Measurements from ENCODE around the gene KLHL5.

Gene KLHL5

GRCh38 chr4:39024311-39024865 is 37.6 kb upstream of the KLHL5 start:
- TF ChIP-seq EZH2 (IDR thresholded peaks at IDR 0.05; ENCODE audit: borderline replicate concordance, low read depth, low read length, severe bottlenecking): no peak
- TF ChIP-seq, protein P1, sequence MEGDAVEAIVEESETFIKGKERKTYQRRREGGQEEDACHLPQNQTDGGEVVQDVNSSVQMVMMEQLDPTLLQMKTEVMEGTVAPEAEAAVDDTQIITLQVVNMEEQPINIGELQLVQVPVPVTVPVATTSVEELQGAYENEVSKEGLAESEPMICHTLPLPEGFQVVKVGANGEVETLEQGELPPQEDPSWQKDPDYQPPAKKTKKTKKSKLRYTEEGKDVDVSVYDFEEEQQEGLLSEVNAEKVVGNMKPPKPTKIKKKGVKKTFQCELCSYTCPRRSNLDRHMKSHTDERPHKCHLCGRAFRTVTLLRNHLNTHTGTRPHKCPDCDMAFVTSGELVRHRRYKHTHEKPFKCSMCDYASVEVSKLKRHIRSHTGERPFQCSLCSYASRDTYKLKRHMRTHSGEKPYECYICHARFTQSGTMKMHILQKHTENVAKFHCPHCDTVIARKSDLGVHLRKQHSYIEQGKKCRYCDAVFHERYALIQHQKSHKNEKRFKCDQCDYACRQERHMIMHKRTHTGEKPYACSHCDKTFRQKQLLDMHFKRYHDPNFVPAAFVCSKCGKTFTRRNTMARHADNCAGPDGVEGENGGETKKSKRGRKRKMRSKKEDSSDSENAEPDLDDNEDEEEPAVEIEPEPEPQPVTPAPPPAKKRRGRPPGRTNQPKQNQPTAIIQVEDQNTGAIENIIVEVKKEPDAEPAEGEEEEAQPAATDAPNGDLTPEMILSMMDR (IDR thresholded peaks at IDR 0.05; ENCODE audit: borderline replicate concordance, extremely low read depth, low read length, poor library complexity, severe bottlenecking): no peak
- H3K9me3 ChIP-seq (ENCODE audit: insufficient read depth, low read length, severe bottlenecking): no peaks in the 10 kb centered on the region
- no peaks in the 10 kb centered on the region for H3K79me2 ChIP-seq (ENCODE audit: insufficient read depth, low read length)
- no peak for DNase-seq
- peaks cover 19% of the 10 kb centered on the region for H3K4me1 ChIP-seq (ENCODE audit: insufficient read depth, low read length)
- H3K4me2 ChIP-seq (ENCODE audit: insufficient read depth, low read length): no peak overlapping the region
- no peaks in the 10 kb centered on the region for H3K36me3 ChIP-seq (ENCODE audit: insufficient read depth, low read length)
- H3K27me3 ChIP-seq (ENCODE audit: insufficient read depth, low read length, poor library complexity): no peaks in the 10 kb centered on the region
- H3K27ac ChIP-seq (ENCODE audit: low read length): no peak overlapping the region
- no peak overlapping the region for H3K9ac ChIP-seq (ENCODE audit: low read depth, low read length)
- H2AFZ ChIP-seq (ENCODE audit: low read depth, low read length): no peak overlapping the region
- ATAC-seq (ENCODE audit: insufficient read depth, low read depth): no peak
- H4K20me1 ChIP-seq (ENCODE audit: insufficient read depth, low read length): no peaks in the 10 kb centered on the region
- no peak overlapping the region for H3K4me3 ChIP-seq (ENCODE audit: low read depth in 1 of 2, low read length in 2 of 2)

DNA sequence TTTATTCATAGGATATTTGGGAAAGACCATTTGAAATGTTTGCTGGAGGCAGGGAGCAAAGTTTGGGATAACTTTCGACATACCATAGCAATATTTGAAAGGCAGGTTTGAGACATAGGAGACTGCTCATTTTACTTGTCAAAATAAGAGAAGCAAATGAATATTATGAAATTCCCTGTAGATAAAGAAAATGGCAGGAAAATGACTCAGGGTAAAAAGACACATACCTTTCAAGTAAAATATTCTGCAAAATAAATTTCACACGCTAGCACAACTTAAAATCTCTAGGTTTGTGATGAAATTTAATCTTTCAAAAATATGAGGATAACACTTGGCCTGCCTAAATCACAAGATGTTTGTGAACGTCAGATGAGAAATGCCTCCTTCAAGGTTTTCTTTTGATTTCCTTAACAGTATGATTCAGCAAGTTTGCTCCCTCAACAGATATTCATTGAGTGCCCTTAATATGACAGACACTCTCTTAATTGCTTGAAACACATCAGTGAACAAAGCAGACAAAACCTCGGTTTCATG is 36.4 kb upstream of the KLHL5 start:
- Histone ChIP-seq H3K9ac (ENCODE audit: low read depth, low read length) (no peak overlapping the region), H2AFZ (ENCODE audit: low read depth, low read length) (no peak overlapping the region), H3K36me3 (ENCODE audit: insufficient read depth, low read length) (no peaks in the 10 kb centered on the region), H4K20me1 (ENCODE audit: insufficient read depth, low read length) (no peaks in the 10 kb centered on the region), H3K27me3 (ENCODE audit: insufficient read depth, low read length, poor library complexity) (no peaks in the 10 kb centered on the region), H3K4me2 (ENCODE audit: insufficient read depth, low read length) (no peak overlapping the region), H3K4me3 (ENCODE audit: low read depth in 1 of 2, low read length in 2 of 2) (no peak overlapping the region), H3K79me2 (ENCODE audit: insufficient read depth, low read length) (peaks cover 3% of the 10 kb centered on the region), H3K4me1 (ENCODE audit: insufficient read depth, low read length) (peaks cover 28% of the 10 kb centered on the region), H3K27ac (ENCODE audit: low read length) (no peak overlapping the region), H3K9me3 (ENCODE audit: insufficient read depth, low read length, severe bottlenecking) (no peaks in the 10 kb centered on the region)
- TF ChIP-seq, protein P1 (IDR thresholded peaks at IDR 0.05; ENCODE audit: borderline replicate concordance, extremely low read depth, low read length, poor library complexity, severe bottlenecking): no peak
- no peak for TF ChIP-seq EZH2 (IDR thresholded peaks at IDR 0.05; ENCODE audit: borderline replicate concordance, low read depth, low read length, severe bottlenecking)
- ATAC-seq (ENCODE audit: insufficient read depth, low read depth) (no peak), DNase-seq (no peak)

DNA sequence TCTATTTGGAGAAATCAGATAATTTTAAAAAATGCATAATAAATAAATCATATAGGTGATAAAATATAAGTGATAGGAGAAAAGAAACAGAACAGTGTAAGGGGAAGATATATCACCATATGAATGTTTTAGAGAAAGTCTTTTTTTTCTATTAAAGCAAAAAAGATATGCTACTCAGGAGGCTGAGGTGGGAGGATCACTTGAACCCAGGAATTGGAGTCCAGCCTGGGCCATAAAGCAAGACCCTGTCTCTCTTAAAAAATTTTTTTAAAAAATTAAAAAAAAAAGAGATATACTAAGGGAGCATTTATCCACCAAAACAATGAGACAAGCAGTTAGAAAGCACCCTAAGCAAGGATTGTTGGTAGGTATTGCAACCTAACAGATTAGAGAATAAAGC is 35.9 kb upstream of the KLHL5 start:
- no peak overlapping the region for H2AFZ ChIP-seq (ENCODE audit: low read depth, low read length)
- peaks cover 7% of the 10 kb centered on the region for H3K79me2 ChIP-seq (ENCODE audit: insufficient read depth, low read length)
- no peak overlapping the region for H3K9ac ChIP-seq (ENCODE audit: low read depth, low read length)
- H3K4me2 ChIP-seq (ENCODE audit: insufficient read depth, low read length): no peak overlapping the region
- no peak for DNase-seq
- TF ChIP-seq EZH2 (IDR thresholded peaks at IDR 0.05; ENCODE audit: borderline replicate concordance, low read depth, low read length, severe bottlenecking): no peak
- TF ChIP-seq, protein P1 (IDR thresholded peaks at IDR 0.05; ENCODE audit: borderline replicate concordance, extremely low read depth, low read length, poor library complexity, severe bottlenecking): no peak
- H3K4me3 ChIP-seq (ENCODE audit: low read depth in 1 of 2, low read length in 2 of 2): no peak overlapping the region
- no peak for ATAC-seq (ENCODE audit: insufficient read depth, low read depth)
- H3K9me3 ChIP-seq (ENCODE audit: insufficient read depth, low read length, severe bottlenecking): no peaks in the 10 kb centered on the region
- peaks cover 33% of the 10 kb centered on the region for H3K4me1 ChIP-seq (ENCODE audit: insufficient read depth, low read length)
- no peaks in the 10 kb centered on the region for H3K36me3 ChIP-seq (ENCODE audit: insufficient read depth, low read length)
- H3K27me3 ChIP-seq (ENCODE audit: insufficient read depth, low read length, poor library complexity): no peaks in the 10 kb centered on the region
- H4K20me1 ChIP-seq (ENCODE audit: insufficient read depth, low read length): no peaks in the 10 kb centered on the region
- no peak overlapping the region for H3K27ac ChIP-seq (ENCODE audit: low read length)

Measured in DND-41 (cell line).